Liver (tissue), 9 donors: Measurements from ENCODE around the gene TRAF7. TPM values are rescaled to one million over a fixed set of nuclear protein-coding genes. Genes with fewer than 3 reads are reported as not detected.

Source experiments
- DNase-seq: peaks from one replicate; pipeline ENCODE4 v3.0.0-alpha.2; 2017; ENCODE audit warnings: low spot score
- H3K27ac ChIP-seq, 2 donors: one replicate each; pipeline ENCODE4 v1.7.0; 2013; ENCODE audit warnings: inconsistent platforms in 2 of 2, low read length in 2 of 2, control low read depth in 1 of 2, low read depth in 1 of 2, mild to moderate bottlenecking in 1 of 2
- H3K27me3 ChIP-seq, 4 donors: one replicate each; pipeline versions ENCODE4 v1.6.1 to v1.7.0; 2013; ENCODE audit warnings: low read length in 3 of 4, inconsistent platforms in 1 of 4, mild to moderate bottlenecking in 1 of 4, moderate library complexity in 1 of 4; ENCODE audit not compliant: control insufficient read depth in 4 of 4, insufficient read depth in 4 of 4
- H3K36me3 ChIP-seq, 4 donors: one replicate each; pipeline versions ENCODE4 v1.6.1 to v1.7.0; 2013; ENCODE audit warnings: low read length in 3 of 4, mild to moderate bottlenecking in 3 of 4, low read depth in 1 of 4, moderate library complexity in 1 of 4; ENCODE audit not compliant: control insufficient read depth in 4 of 4, insufficient read depth in 3 of 4
- H3K4me1 ChIP-seq, 4 donors: one replicate each; pipeline versions ENCODE4 v1.6.1 to v1.7.0; 2013; ENCODE audit warnings: low read length in 3 of 4, mild to moderate bottlenecking in 3 of 4, moderate library complexity in 1 of 4; ENCODE audit not compliant: control insufficient read depth in 4 of 4, insufficient read depth in 4 of 4
- H3K4me3 ChIP-seq, 3 donors: one replicate each; pipeline versions ENCODE4 v1.6.1 to v1.7.0; 2013; ENCODE audit warnings: low read length in 3 of 3, control low read depth in 1 of 3, low read depth in 1 of 3, mild to moderate bottlenecking in 1 of 3
- H3K9ac ChIP-seq, 2 donors: one replicate each; pipeline ENCODE4 v1.7.0; 2013; ENCODE audit warnings: low read length in 2 of 2, mild to moderate bottlenecking in 2 of 2, moderate library complexity in 2 of 2, control low read depth in 1 of 2, low read depth in 1 of 2
- H3K9me3 ChIP-seq, 4 donors: one replicate each; pipeline versions ENCODE4 v1.6.1 to v1.7.0; 2013; ENCODE audit warnings: low read length in 3 of 4; ENCODE audit not compliant: control insufficient read depth in 4 of 4
- CTCF ChIP-seq: fragments of 150-350 bp; IDR thresholded peaks from 2 replicates; pipeline ENCODE4 v1.5.1; 2017; ENCODE audit warnings: improper control_type of control experiment, low read depth, low read length; ENCODE audit not compliant: missing input control
- EGR1 ChIP-seq, 2 donors: IDR thresholded peaks; 2 replicates each; pipeline ENCODE4 v1.6.1; 2016 to 2018; ENCODE audit warnings: antibody characterized with exemption in 2 of 2, low read depth in 2 of 2
- FOXA1 ChIP-seq: IDR thresholded peaks from 2 replicates; pipeline ENCODE4 v1.6.1; 2016; ENCODE audit warnings: antibody characterized with exemption
- FOXA2 ChIP-seq: IDR thresholded peaks from 2 replicates; pipeline ENCODE4 v1.6.1; 2016; ENCODE audit warnings: antibody characterized with exemption
- GABPA ChIP-seq, 2 donors: IDR thresholded peaks in 1 of 2; conservative IDR thresholded peaks in 1 of 2; 2 replicates each; pipeline ENCODE4 v1.6.1; 2016; ENCODE audit warnings: antibody characterized with exemption in 2 of 2, mild to moderate bottlenecking in 1 of 2, moderate library complexity in 1 of 2
- HNF4A ChIP-seq, 2 donors: conservative IDR thresholded peaks; 2 replicates each; pipeline ENCODE4 v1.6.1; 2016; ENCODE audit warnings: antibody characterized with exemption in 2 of 2, mild to moderate bottlenecking in 2 of 2
- HNF4G ChIP-seq: IDR thresholded peaks from 2 replicates; pipeline ENCODE4 v1.6.1; 2016; ENCODE audit warnings: antibody characterized with exemption
- NR2F2 ChIP-seq: IDR thresholded peaks from 2 replicates; pipeline ENCODE4 v1.6.1; 2016; ENCODE audit warnings: antibody characterized with exemption
- RAD21 ChIP-seq, 2 donors: IDR thresholded peaks; 2 replicates each; pipeline ENCODE4 v1.6.1; 2016; ENCODE audit warnings: antibody characterized with exemption in 2 of 2, mild to moderate bottlenecking in 2 of 2
- RXRA ChIP-seq, 2 donors: IDR thresholded peaks; 2 replicates each; pipeline ENCODE4 v1.6.1; 2017 to 2018; ENCODE audit warnings: antibody characterized with exemption in 2 of 2, mild to moderate bottlenecking in 1 of 2
- SP1 ChIP-seq: IDR thresholded peaks from 2 replicates; pipeline ENCODE4 v1.6.1; 2018; ENCODE audit warnings: antibody characterized with exemption, mild to moderate bottlenecking
- TAF1 ChIP-seq: conservative IDR thresholded peaks from 2 replicates; pipeline ENCODE4 v1.6.1; 2016; ENCODE audit warnings: antibody characterized with exemption, mild to moderate bottlenecking
- YY1 ChIP-seq: IDR thresholded peaks from 2 replicates; pipeline ENCODE4 v1.6.1; 2016; ENCODE audit warnings: antibody characterized with exemption, mild to moderate bottlenecking
- WGBS: extraction: QIAGEN DNeasy Blood & Tissue Kit; methylation state at CpG from one replicate; pipeline ENCODE4 v1.1.7; 2013; 5-methylcytosine and 5-hydroxymethylcytosine counted together
- polyA plus RNA-seq, 2 donors: library from polyadenylated mRNA; stranded (reverse) in 1 of 2; unstranded in 1 of 2; fragments of 200-250 nt in 1 of 2; fragments of >200 nt in 1 of 2; fragmentation: Nextera tagmentation in 1 of 2; extraction: Ambion mirVana in 1 of 2; gene quantifications; one replicate each; pipeline versions ENCODE4 v1.2.1 to v1.2.3, GENCODE V29; 2013 to 2015
- total RNA-seq, 2 donors: library from RNA; depleted of rRNA; stranded (reverse); fragments of >200 nt; gene quantifications; one replicate each; pipeline ENCODE4 v1.2.3, GENCODE V29; 2014
- TF ChIP-seq, protein P1 (sequence below): IDR thresholded peaks from 2 replicates; pipeline ENCODE4 v1.6.1; 2016; ENCODE audit warnings: antibody characterized with exemption
- TF ChIP-seq, protein P2 (sequence below): IDR thresholded peaks from 2 replicates; pipeline ENCODE4 v1.6.1; 2016; ENCODE audit warnings: antibody characterized with exemption
- TF ChIP-seq, protein P3 (sequence below): IDR thresholded peaks from 2 replicates; pipeline ENCODE4 v1.6.1; 2016; ENCODE audit warnings: antibody characterized with exemption
- TF ChIP-seq, protein P4 (sequence below): IDR thresholded peaks from 2 replicates; pipeline ENCODE4 v1.6.1; 2016; ENCODE audit warnings: antibody characterized with exemption, mild to moderate bottlenecking
- donor health status: healthy.
- donor health status: healthy.
- donor health status: healthy.
- donor health status: healthy.
- donor health status: healthy.

TRAF7 gene
- total and polyA plus RNA-seq, 4 donors: 14.7 to 36.6 (median 34.0) TPM

DNA sequence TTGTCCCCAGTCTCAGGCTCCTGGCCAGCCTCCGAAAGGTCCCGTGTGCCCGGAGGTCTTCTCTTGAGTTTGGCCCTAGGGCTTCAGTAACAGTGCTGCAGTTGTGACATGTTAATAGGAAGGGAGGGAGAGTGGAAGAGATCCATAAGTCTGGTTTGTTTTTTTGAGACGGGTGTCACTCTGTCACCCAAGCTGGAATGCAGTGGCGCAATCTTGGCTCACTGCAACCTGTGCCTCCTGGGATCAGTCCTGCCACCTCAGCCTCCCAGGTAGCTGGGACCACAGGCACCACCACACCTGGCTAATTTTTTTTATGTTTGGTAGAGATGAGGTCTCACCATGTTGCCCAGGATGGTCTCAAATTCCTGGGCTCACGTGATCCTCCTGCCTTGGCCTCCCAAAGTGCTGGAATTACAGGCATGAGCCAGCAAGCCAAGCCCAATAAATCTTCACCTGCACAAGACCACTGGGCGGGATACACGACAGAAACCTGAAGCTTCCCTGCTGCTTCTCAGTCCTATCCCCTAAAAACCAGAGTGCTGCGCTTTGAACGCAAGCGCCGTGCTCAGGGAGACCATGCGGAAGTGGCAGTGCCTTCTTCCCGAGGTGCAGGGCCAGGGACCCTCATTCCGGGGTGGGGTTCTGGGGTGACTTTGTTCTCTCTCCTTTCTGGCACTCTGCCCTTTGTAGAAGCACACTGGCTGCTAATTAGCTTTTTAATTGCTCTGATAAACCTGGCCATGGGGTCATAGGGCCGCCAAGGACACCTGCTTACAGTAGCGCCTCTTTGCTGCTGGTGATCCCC is 10.9 kb downstream of the TRAF7 start:
- DNase-seq: no peak
- no peak overlapping the region for H3K4me3 ChIP-seq
- no peak for TF ChIP-seq FOXA2
- TF ChIP-seq HNF4A (conservative IDR thresholded peaks at IDR 0.05): peak in 1 of 2 donors; percentile 49

GRCh38 chr16:2167068-2167638 is 11.6 kb downstream of the TRAF7 start:
- Histone ChIP-seq H3K4me3 (no peak overlapping the region), H3K27me3 (no peaks in the 10 kb centered on the region), H3K36me3 (peaks cover 0 to 22% (median 7%) of the 10 kb centered on the region in 4 donors), H3K9ac (no peak overlapping the region), H3K27ac (no peak overlapping the region), H3K9me3 (no peaks in the 10 kb centered on the region), H3K4me1 (peaks cover 12 to 33% (median 22%) of the 10 kb centered on the region in 4 donors)
- DNase-seq: no peak
- 71% methylated on average over 18 of the region's 18 CpGs for WGBS
- no peak for TF ChIP-seq RXRA (IDR thresholded peaks at IDR 0.05)
- no peak for TF ChIP-seq YY1
- TF ChIP-seq, protein P1, sequence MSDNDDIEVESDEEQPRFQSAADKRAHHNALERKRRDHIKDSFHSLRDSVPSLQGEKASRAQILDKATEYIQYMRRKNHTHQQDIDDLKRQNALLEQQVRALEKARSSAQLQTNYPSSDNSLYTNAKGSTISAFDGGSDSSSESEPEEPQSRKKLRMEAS: no peak
- no peak for TF ChIP-seq TAF1
- TF ChIP-seq FOXA1: no peak
- no peak for TF ChIP-seq HNF4G
- TF ChIP-seq, protein P2, sequence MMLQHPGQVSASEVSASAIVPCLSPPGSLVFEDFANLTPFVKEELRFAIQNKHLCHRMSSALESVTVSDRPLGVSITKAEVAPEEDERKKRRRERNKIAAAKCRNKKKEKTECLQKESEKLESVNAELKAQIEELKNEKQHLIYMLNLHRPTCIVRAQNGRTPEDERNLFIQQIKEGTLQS: no peak
- TF ChIP-seq SP1: no peak
- TF ChIP-seq HNF4A (conservative IDR thresholded peaks at IDR 0.05): no peak
- TF ChIP-seq CTCF: no peak
- TF ChIP-seq FOXA2: no peak
- TF ChIP-seq NR2F2: no peak
- TF ChIP-seq, protein P3, sequence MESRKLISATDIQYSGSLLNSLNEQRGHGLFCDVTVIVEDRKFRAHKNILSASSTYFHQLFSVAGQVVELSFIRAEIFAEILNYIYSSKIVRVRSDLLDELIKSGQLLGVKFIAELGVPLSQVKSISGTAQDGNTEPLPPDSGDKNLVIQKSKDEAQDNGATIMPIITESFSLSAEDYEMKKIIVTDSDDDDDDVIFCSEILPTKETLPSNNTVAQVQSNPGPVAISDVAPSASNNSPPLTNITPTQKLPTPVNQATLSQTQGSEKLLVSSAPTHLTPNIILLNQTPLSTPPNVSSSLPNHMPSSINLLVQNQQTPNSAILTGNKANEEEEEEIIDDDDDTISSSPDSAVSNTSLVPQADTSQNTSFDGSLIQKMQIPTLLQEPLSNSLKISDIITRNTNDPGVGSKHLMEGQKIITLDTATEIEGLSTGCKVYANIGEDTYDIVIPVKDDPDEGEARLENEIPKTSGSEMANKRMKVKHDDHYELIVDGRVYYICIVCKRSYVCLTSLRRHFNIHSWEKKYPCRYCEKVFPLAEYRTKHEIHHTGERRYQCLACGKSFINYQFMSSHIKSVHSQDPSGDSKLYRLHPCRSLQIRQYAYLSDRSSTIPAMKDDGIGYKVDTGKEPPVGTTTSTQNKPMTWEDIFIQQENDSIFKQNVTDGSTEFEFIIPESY: no peak
- TF ChIP-seq, protein P4, sequence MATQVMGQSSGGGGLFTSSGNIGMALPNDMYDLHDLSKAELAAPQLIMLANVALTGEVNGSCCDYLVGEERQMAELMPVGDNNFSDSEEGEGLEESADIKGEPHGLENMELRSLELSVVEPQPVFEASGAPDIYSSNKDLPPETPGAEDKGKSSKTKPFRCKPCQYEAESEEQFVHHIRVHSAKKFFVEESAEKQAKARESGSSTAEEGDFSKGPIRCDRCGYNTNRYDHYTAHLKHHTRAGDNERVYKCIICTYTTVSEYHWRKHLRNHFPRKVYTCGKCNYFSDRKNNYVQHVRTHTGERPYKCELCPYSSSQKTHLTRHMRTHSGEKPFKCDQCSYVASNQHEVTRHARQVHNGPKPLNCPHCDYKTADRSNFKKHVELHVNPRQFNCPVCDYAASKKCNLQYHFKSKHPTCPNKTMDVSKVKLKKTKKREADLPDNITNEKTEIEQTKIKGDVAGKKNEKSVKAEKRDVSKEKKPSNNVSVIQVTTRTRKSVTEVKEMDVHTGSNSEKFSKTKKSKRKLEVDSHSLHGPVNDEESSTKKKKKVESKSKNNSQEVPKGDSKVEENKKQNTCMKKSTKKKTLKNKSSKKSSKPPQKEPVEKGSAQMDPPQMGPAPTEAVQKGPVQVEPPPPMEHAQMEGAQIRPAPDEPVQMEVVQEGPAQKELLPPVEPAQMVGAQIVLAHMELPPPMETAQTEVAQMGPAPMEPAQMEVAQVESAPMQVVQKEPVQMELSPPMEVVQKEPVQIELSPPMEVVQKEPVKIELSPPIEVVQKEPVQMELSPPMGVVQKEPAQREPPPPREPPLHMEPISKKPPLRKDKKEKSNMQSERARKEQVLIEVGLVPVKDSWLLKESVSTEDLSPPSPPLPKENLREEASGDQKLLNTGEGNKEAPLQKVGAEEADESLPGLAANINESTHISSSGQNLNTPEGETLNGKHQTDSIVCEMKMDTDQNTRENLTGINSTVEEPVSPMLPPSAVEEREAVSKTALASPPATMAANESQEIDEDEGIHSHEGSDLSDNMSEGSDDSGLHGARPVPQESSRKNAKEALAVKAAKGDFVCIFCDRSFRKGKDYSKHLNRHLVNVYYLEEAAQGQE: no peak
- TF ChIP-seq RAD21 (IDR thresholded peaks at IDR 0.05): no peak
- no peak for TF ChIP-seq GABPA (IDR thresholded peaks at IDR 0.05 in 1 of 2, conservative IDR thresholded peaks at IDR 0.05 in 1 of 2)
- no peak for TF ChIP-seq EGR1 (IDR thresholded peaks at IDR 0.05; ENCODE audit: low read depth in 2 of 2)

More for the DNA sequence above, 10.9 kb downstream of the TRAF7 start:
- 84% methylated on average over 17 of the region's 17 CpGs for WGBS
- peaks cover 0 to 16% (median 7%) of the 10 kb centered on the region in 4 donors for H3K36me3 ChIP-seq
- H3K4me1 ChIP-seq: peaks cover 15 to 40% (median 26%) of the 10 kb centered on the region in 4 donors
- H3K27ac ChIP-seq: peak overlapping the region in 1 of 2 donors; percentile 7
- H3K27me3 ChIP-seq: no peaks in the 10 kb centered on the region
- no peak overlapping the region for H3K9ac ChIP-seq
- no peaks in the 10 kb centered on the region for H3K9me3 ChIP-seq
